ENCODE results near the gene ZNF283.

ZNF283 gene

DNA sequence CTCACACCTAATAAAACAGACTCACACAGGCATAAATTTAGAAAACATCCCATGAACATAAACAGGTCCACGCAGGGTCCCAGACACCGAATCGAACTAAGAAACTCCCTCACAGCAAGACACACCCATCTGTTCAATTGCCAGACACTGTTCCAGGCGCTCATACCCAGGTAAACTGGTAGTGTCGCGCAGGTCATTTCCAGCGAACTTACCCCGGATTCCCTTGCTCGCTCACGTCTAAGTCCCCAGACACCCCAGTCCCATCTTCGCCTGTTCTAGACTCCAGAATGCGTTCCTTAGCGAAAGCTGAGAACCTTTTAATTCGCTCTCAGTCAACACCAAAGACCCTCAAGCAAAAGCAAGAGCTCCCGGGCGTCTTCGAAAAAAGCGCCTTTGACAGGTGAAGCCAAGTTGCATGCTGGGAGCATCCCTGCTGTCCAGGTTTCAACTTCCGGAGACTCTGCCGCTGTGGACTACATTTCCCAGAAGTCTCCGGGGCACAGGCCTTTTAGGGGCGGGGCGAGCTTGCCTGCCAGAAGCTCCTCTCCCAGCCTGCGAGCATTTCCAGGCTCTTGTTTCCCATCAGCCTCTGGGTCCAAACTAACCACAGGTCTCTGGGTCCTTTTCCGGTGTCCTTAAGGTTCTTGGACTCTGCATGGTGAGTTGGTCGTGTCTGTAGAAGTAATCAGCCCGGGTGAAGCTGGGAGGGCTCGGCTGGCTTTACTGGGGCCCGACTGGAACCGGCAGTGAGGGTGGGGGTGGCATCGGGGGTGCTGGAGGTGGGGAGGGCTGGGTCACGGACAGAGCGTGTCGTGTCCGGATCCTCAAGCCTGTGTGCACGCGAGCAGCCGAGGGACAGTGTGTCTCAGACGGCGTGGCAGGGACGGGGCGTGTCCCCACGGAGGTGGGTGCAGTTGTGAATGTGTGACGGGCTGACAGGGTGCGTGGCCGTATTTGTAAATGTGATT is at the start of gene ZNF283:
Gene ZNF283 (plus strand): TSS at position 535 of the 968 bp plus-strand sequence. CDS start 6,184 bp downstream, outside the sequence.
- DNase-seq: peak; percentile 35 to 70 (median 52)

DNA sequence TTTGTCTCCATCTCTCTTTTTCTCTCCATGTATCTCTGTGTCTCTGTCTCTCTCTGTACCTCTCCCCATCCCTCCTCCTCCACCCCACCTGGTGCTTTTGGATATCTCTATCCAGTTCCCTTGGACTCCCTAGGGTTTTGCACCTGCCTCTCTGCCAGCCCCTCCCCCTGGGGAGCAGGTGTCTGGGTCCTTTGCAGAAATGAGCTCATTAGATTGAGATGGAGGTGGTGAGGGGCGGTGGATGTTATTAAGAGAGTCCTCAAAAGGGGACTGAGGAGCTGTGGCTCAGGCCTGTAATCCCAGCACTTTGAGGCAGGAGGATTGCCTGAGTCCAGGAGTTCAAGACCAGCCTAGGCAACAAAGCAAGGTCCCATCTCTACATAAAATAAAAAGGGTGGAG is 48.5 kb upstream of the ZNF283 start:
- DNase-seq: no peak

DNA sequence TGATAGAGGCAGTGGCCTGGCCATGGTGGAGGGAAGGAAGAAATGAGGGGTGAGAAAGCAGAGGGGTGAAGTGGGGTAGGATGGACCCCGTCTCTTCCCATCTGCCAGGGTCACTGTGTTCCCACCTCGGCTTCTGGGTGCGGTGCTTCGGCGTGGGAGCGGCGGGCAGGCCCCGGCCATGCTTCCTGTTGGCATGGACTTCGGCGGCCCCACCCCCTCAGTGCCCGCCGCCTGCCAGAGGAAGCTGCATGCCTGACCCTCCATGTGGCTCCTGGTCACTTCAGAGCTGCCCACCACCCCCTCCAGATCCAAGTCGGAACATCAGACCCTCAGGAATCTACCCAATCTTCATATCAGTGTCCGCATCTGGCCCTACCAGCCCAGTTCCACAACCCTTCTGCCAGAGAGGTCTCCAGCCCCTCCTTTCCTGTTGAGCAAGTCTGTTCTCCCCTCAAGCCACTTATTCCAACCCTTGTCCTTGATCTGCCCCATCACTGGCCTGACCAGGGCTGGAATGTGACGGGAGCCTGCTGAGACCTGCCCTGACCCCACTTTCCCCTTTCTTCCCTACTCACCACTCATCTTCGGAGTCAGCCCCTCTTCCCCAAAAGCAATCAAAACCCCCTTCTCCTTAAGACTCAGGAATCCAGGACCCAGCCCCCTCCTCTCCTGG is 47.8 kb upstream of the ZNF283 start:
- DNase-seq: no peak

DNA sequence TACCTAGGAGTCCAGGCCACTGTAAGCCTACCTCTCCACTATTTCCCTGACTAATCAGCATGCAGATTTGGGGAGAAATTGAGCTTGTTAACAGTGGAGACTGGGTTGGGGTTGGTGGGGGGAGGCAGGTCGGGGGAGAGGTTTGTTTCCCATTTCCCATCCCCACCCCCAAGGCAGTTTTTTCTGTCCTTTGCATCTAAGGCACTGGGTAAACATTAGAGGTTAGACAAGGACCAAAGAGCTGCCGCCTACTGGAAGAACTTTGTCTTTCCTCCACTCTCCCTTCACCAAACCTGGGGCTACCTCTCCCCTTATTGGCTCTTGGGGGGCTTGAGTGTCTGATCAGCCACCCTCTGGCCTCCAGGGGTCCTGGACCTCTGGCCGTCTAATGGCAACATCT is 47.3 kb upstream of the ZNF283 start:
- no peak for DNase-seq

DNA sequence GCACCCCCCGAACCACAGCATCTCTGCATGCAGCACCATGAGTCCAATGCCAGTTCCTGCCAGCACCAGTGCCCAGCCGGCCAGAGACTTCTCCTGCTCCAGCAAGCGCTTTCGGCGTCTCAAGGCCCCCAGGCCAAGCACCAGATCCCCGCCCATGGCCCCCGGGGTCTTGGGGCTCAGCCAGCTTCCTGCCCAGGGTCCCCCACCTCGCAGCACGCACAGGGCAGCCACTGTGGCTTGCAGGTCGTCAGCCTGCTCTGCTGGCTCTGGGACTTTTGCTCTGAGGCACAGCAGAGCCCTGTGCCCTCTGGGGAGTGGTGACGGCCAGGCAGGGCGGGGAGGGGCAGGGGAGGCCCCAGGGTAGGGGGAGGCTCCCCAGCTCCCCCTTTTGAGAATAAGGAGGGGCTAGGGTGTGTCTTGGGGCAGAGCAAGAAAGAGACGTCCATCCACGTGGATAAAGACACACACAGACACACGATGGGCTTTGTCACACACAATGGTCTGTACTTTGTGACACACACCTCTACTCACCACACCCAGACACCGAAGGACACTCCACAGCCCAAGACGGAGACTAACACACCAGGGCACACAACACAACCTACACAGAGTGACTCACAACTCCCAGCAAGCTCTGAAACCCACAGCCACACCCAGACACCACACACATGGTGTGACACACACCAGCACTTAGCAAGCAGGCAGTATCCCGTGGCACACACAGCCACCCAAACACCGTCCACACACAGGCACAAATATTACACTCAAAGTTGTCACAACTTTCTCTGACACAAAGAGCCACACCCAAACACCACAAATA is 46.2 kb upstream of the ZNF283 start, which contains the start of gene KCNN4:
Gene KCNN4 (minus strand): TSS at position 268 of the 820 bp plus-strand sequence. CDS start 112 bp downstream, at position 156.
- DNase-seq: peak in 3 of 4 experiments; percentile 14 to 40 (median 21)

DNA sequence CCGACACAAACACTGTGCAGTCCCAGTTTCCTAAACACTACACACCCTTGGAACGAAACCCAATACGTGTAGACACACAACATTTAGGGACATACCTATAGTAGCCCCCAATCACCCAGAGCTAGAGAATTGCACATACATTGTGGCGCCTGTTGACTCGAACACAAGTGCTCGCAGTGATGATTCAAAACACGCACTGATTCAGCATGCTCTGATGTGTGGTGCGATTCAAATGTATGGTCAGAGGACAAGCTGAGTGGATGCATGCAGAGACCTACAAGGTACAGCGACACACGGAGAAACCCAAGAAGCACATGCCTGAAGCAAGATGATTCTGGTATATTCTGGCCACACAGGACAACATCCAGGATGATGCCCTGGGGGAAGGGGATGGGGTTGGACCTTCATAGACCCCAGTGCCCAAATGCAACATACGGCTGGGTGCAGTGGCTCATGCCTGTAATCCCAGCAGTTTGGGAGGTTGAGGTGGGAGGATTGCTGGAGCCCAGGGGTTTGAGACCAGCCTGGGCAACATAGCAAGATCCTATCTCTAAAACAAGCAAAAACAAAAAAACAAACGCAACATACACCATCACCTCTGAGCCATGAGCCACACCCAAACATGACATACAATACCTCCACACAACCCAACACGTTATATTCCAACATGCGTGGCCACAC is 45.4 kb upstream of the ZNF283 start:
- DNase-seq: no peak

DNA sequence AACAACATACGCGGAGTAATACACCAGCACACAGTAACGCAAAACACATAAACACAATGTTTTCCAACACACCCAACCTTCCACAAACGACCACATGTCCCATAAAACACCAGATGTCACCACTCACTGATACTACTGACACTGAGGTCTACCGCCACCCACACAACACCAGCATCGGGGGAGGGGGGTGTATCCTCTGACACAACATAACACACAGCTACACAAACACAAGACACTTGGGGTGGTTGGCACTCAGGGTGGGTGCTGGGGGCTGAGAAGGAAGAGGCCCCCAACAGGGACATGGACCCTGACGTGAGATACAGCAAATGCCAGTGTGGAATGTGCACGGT is 44.8 kb upstream of the ZNF283 start:
- DNase-seq: no peak

DNA sequence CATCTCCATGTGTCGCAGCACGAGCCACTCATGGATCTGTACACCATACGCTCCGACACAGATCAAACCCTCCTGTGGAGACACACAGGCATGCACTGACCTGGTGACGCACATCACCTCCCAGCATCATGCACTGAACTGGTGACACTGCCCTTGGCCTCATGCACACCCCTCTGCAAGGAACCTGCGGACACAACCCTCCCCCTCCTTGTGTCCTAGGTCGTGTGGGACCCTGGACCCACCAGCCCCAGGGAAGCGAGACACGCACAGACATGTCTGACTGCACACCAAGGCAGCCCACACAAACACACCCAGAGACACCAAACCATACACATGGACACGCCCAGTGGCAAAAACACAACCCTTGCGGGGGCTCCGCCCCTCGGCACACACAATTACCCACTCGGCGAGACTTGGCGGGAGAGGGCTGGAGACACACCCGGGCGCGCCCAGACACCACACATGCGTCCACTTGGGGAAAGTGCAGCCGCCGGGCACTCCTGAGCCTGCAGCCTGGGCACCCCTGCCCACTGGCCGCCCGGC is 44.4 kb upstream of the ZNF283 start:
- no peak for DNase-seq

DNA sequence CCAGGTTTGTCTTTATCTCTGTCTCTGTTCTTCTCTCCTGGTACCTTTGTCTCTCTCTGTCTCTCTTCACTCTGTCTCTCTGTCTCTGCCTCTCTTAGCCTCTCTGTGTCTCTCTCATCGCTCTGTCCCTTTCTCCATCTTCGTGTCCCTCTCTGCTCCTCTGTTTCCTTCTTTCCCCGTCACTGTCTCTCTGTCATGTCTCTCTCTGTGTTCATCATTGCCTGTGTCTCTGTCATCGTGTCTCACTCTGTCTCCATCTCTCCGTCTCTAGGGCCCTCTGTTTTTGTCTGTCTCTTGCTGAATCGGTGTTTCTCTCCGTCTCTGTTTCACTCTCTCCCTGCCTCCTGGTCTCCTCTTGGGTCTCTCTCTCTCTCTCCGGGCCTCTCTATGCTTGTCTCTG is 43.5 kb upstream of the ZNF283 start:
- DNase-seq: no peak

DNA sequence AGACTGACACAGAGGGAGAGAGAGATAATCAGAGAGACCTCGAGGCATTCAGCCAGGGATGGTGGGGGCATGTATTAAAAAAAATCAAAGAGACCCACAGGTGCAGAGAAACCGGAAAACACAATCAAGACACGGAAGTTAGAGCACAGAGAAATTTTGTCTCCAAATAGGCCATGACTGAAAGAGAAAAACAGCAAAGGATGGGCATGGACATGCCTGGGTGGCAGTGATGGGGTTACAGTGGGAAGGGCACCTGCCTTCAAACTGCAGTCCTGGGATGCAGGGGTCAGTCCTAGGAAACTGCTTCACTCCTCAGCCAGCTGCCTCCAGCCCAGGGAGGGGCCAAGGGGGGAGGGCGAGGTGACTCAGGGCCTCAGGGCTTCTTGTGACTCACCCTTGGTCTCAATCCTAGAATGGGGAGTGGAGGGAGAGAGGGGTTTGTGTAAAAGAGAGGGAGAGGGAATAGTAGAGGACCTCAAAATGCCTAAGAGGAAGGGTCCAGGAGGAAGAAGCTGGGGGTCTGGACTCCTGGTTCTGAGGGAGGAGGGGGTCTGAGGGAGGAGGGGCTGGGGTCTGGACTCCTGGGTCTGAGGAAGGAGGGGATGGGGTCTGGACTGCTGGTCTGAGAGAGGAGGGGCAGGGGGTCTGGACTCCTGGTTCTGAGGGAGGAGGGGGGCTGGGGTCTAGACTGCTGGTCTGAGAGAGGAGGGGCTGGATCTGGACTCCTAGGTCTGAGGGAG is 42.7 kb upstream of the ZNF283 start:
- DNase-seq: peak in 2 of 4 experiments; percentile 19 to 47

DNA sequence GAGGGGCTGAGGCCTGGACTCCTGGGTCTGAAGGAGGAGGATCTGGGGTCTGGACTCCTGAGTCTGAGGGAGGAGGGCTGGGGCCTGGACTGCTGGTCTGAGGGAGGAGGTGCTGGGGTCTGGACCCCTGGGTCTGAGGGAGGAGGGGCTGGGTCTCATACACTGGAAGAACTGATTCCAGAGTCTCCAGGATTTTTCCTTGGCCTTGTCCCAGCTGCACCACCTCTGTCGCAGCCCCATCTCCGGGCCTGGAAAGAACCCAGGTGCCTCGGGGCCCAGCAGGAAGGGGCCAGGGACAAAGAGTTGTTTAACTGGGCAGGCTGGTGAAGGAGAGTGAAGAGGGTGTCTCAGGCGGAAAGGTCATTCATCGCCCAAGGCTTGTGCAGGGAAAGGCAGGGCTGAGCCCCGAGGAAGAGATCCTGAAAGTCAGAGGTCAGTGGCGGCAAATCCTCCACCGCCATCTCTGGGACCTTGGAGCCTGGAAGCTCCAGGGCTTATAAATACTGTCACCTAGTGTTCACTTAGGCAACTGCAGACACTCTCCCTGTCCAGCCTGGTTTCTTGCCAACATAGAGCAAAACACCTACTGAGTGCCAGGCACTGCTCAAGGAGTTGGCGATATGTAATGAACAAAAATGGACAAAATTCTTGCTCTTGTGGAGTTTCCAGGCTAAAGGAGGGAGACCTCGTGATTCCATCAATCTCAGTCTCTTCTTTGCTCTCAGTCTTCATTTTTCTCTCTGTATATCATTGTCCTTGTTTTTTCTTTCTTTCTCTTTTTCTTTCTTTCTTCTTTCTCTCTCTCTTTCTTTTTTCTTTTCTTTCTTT is 41.9 kb upstream of the ZNF283 start:
- peak in 1 of 4 experiments; percentile 19 for DNase-seq

DNA sequence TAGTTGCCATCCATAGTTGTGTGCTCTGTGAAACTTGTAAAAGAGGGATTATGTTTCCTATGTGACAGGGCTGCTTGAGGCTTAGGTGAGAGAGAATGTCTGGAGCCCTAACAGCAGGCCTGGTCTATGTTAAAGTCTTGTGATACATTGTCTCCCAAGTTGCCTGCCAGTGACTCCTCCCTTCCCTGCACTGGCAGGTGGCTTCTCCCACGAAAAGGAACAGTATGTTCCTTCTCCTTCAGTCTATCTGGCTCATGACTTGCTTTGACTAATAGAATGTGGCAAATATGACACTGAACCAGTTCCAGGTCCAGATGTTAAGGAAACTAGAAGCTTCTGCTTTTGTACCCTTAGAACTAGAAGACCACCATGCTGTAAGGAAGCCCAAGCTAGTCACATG is 40.5 kb upstream of the ZNF283 start:
- no peak for DNase-seq

DNA sequence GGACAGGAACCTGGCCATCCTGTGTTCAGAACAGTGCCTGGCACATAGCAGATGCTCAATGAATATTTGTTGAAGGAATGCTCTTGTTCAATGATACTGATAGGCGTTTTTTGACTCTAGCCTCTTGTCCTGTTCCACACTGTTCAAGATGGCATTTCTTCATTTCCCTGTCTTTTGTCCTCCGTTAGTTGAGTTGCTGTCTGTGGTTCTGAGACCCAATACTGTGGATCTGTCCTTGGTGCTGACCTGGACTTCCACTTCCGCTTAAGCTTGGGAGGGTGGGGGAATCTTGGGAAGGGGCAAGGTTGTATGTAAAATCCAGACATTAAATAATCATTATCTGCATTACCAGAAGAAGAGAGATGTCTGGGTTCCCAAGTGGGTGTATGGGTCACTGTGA is 38.1 kb upstream of the ZNF283 start:
- DNase-seq: no peak

DNA sequence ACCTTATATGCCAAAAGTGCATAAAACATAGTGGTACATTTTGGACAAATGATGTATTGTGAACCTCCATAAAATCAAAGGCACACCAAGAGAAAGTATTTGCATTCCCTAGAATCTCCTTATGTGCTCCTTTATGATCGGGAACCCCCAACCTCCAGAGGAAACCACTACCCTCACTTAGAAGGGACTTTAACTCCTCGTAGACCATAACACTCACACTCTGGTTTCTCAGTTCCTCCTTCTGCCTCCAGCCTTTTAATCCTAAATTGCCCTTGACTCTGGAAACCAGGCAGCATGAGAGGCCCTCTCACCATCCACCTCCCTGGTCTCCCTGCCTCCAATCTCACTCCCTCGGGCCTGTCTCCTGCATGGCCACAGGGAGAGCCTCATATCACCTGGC is 36.5 kb upstream of the ZNF283 start:
- DNase-seq: no peak

DNA sequence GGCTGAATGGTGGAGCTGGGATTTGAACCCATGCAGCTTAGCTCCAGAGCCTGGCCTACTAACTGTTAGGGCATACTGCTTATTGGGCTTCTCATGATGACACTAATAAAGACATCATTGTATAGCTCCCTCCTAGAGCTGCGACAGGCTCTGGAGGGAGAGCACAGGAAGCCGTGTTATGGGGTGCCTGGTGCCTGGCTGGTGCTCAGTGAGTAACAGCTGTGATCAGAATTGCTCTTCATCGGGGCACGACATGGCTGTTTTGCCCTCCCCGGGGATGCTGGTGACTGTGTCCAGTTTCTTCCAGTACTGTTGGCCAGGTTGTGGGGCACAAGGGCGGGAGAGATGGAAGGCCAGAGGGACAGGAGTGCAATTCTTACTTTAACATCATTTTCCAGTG is 30.0 kb upstream of the ZNF283 start:
- DNase-seq: no peak

DNA sequence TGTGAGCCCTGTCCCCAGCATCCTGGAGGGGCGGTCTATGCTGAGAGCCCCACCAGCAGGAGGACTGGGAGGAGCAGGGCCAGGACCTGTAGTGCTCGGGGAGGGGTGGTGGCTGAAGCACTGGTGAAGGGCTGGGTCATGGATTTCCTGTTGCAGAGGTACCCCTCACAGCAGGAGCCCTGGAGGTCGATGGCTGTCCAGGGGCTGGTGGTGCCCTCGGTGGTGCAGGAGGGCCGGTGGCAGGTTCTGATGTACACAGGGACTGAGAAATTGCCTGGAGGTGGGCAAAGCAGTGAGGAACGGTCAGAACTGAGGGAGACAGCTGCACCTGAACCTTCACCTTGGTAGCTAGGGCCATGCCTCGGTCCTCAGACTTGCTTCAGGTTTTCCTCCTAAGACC is 29.6 kb upstream of the ZNF283 start:
- no peak for DNase-seq

DNA sequence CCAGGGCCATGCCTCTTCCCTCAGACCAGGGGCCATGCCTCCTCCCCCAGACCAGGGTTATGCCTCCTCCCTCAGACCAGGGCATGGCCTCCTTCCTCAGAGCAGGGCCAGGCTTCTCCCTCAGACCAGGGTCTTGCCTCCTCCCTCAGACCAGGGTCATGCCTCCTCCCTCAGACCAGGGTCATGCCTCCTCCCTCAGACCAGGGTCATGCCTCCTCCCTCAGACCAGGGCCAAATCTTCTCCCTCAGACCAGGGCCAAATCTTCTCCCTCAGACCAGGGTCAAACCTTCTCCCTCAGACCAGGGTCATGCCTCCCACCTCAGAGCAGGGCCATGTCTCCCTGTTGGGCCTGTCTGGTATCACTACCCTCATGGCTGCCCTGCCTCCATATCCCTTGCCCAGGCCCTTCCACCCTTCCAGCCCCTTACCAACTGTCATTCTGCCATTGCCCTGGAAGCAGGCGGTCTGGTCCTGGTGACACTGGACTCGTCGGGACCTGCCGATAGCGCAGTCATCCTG is 29.0 kb upstream of the ZNF283 start:
- no peak for DNase-seq

DNA sequence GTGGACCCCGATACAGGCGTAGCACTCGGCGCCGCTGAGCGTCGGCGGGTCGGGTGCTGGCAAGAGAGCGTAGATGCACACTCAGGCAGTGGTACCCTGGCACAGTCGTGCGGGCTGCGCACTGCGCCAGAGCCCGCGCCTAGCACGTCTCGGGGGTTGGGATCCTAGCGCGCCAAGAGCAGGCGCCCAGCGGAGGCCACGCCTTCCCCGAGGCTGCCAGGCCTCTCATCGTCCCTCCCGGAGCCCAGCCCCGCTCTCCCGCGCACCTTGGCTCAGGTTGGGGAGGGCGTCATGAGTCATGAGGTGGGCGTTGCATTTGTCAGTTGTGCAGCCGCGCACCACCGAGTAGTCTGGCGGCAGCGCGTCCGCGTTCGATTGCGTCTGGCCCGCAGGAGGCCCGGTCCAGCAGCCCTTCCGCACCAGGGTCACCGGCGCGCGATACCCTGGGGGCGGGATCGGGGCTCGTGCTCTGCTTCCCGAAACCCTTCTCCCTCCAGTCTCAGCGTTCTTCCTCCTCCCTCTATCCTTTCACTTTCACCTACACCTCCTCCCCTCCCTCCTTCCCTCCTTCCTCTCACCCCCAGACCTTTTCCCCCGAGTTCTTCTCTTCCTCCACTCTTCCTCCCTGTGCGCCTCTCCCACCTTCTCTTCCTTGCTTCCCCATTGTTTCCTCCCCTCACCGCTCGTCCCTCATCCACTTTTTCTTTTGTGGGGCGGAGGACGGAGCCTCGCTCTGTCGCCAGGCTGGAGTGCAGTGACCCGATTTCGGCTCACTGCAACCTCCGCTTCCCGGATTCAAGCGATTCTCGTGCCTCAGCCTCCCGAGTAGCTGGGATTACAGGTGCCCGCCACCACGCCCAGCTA is 28.3 kb upstream of the ZNF283 start:
- peak in 2 of 4 experiments; percentile 17 to 50 for DNase-seq

DNA sequence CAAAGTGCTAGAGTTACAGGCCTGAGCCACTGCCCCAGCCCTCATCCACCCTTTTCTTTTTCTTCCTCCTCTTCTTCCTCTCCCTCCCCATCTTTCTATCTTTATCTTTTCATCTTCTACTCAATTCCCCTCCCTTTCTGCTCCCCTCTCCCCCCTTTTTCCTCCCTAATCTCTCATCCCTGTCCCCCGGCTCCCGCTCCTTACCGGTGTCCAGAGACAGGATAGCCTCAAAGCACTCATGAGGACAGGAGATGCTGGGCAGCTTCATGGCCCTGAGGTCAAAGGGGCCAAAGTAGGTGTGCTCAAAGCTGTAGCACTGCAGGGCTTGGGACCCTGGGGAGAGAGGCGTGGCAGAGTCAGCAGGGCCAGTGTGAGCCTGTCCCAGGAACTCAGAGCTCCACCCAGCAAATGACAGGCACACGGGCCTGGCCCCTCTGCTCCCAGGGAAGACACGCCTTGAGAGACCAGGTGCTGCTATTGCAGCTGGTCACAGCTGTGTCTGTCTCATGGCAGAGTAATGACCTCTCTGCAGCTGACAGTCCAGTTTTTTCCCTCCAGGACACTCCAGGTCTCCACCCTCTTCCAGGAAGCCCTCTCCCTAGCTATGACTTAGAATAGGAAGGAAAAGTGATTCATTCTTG is 27.5 kb upstream of the ZNF283 start:
- DNase-seq: no peak
